Measurements from ENCODE around the gene RAB11FIP4. TPM values are rescaled to one million over a fixed set of nuclear protein-coding genes. Genes with fewer than 3 reads are reported as not detected.

RAB11FIP4 gene
- total RNA-seq, 4 donors from 2014 or later, result 0.33 to 2.0 (median 1.2) TPM

GRCh38 chr17:31381165-31381668 lies 10.3 kb upstream of the RAB11FIP4 start:
- TF ChIP-seq CTCF (IDR thresholded peaks at IDR 0.05; ENCODE audit: low read depth), result no peak

- TF ChIP-seq CTCF (IDR thresholded peaks at IDR 0.05; ENCODE audit: low read depth), result no peak
Observed at GRCh38 chr17:31385428-31386285, 5.8 kb upstream of the RAB11FIP4 start.

- no peak for TF ChIP-seq CTCF (IDR thresholded peaks at IDR 0.05; ENCODE audit: low read depth)
Observed at GRCh38 chr17:31386542-31387075, 4.9 kb upstream of the RAB11FIP4 start.

GRCh38 chr17:31387438-31387837 lies 4.0 kb upstream of the RAB11FIP4 start:
- no peak for TF ChIP-seq CTCF (IDR thresholded peaks at IDR 0.05; ENCODE audit: low read depth)

GRCh38 chr17:31388351-31388750 lies 3.1 kb upstream of the RAB11FIP4 start:
- no peak for TF ChIP-seq CTCF (IDR thresholded peaks at IDR 0.05; ENCODE audit: low read depth)

- no peak for TF ChIP-seq CTCF (IDR thresholded peaks at IDR 0.05; ENCODE audit: low read depth)
Observed at GRCh38 chr17:31388770-31389656, 2.5 kb upstream of the RAB11FIP4 start.

Data from subcutaneous adipose tissue (tissue), 4 donors.